GM19238 (cell line): Measurements from ENCODE around the gene CLEC11A.
"Not testable (repeated sequence)": the region's sequence is repeated elsewhere in the genome, so short reads cannot be mapped to it uniquely, and the experiment has no call there.

ENCODE experiments used
- DNase-seq: peaks from one replicate; pipeline ENCODE4 v3.0.0; 2011; ENCODE audit warnings: low spot score; ENCODE audit not compliant: insufficient read length

The CLEC11A gene

DNA sequence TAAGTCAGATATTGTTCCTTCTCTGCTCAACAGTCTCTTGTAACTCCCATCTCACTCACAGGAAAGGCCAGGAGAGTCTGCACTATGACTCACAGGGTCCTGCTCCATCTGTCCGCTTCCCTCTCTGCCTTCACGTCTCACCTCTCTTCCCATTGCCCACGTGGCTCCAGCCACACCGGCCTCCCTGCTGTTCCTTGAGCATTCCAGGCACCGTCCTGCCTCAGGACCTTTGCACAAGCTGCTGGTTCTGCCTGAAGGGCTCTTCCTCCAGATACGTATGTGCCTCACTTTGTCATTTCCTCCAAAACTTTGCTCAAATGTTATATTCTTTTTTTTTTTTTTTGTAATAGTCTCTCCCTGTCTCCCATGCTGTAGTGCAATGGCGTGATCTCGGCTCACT is 33.1 kb downstream of the CLEC11A start:
- not testable (repeated sequence) for DNase-seq

GRCh38 chr19:50757624-50758023 is 34.5 kb downstream of the CLEC11A start:
- DNase-seq: not testable (repeated sequence)

GRCh38 chr19:50759076-50759475 is 35.9 kb downstream of the CLEC11A start:
- DNase-seq: not testable (repeated sequence)

DNA sequence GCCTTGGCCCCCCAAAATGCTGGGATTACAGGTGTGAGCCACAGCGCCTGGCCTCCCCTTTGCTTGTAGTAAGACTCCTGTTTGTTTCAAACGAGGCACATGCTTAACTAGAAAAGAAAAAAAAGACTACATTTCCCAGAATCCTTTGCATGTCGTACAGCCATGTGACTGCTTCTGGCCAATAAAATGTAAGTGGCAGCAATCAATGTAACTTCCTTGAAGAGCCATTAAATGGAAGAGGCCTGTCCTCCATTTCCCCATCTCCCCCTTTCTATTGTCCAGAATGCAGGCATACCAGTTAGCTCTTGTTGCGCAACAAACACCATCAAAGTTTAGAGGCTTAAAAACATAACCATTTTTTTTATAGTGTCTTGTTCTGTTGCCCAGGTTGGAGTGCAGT is 36.7 kb downstream of the CLEC11A start:
- no peak for DNase-seq

DNA sequence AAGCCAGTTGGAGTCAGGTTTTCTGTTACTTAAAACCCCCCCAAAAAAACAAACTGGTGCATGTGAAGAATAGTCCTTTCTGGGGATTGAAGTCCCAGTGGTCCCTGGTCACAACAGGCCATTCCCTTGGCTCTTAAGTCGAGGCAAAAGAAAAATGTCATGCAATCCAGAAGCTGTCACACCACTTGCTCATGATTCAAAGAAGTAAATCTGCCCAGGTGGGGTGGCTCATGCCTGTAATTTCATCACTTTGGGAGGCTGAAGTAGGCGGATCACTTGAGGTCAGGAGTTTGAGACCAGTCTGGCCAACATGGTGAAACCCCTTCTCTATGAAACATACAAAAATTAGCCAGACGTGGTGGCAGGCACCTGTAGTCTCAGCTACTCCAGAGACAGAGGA is 38.3 kb downstream of the CLEC11A start:
- not testable (repeated sequence) for DNase-seq

DNA sequence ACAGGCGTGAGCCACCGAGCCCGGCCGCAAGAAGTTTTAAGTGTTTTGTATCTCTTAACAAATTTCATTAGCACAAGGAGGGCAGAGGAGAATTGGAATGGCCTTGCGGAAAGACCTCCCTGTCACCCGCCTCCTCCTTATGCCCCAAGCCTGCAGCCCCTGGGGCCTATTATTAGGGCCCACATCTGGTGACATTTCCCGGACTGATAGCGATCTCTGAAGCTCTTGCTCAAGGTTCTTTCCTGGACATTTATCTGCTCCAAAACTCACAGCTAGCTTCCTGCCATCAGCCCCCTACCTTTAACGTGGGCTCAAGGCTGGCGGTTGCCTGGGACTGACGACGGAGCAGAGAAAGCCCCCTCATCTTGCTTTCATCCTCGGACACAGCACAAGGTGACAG is 40.4 kb downstream of the CLEC11A start:
- DNase-seq: not testable (repeated sequence)

- DNase-seq: no peak
Observed at GRCh38 chr19:50764409-50764808, 41.2 kb downstream of the CLEC11A start.

- DNase-seq: not testable (repeated sequence)
Observed at GRCh38 chr19:50766746-50767145, 43.6 kb downstream of the CLEC11A start.

DNA sequence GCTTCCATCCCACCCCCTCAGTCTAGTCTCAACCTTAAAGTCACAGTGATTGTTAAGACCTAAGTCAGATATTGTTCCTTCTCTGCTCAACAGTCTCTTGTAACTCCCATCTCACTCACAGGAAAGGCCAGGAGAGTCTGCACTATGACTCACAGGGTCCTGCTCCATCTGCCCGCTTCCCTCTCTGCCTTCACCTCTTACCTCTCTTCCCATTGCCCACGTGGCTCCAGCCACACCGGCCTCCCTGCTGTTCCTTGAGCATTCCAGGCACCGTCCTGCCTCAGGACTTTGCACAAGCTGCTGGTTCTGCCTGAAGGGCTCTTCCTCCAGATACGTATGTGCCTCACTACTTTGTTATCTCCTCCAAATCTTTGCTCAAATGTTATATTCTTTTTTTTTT is 44.1 kb downstream of the CLEC11A start:
- DNase-seq: not testable (repeated sequence)

- no peak for DNase-seq
Observed at GRCh38 chr19:50768277-50768676, 45.1 kb downstream of the CLEC11A start.

DNA sequence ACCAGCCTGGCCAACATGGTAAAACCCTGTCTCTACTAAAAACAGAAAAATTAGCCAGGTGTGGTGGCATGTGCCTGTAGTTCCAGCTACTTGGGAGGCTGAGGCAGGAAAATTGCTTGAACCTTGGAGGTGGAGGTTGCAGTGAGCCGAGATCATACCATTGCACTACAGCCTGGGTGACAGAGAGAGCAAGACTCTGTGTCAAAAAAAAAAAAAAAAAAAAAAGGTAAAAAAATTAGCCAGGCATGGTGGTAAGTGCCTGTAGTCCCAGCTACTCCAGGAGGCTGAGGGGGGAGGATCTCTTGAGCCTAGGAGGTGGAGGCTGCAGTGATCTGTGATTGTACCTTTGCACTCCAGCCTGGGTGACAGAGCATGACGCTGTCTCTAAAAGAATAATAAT is 47.0 kb downstream of the CLEC11A start, which contains the start of gene GPR32:
Gene GPR32, plus strand, starts transcription at position 301 of the 400 bp plus-strand sequence. CDS start 137 bp downstream, outside the sequence.
- not testable (repeated sequence) for DNase-seq

GRCh38 chr19:50770888-50771287 is 47.7 kb downstream of the CLEC11A start:
- no peak for DNase-seq

DNA sequence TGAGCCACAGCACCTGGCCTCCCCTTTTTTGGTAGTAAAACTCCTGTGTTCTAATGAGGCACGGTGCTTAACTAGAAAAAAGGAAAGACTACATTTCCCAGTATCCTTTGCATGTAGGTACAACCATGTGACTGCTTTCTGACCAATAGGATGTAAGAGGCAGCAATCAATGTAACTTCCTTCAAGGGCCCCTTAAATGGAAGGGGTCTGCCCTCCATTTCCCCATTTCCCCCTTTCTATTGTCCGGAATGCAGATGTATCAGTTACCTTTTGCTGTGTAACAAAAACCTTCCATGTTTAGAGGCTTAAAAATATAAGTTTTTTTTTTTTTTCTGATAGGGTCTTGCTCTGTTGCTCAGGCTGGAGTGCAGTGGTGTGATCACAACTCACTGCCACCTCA is 49.3 kb downstream of the CLEC11A start:
- no peak for DNase-seq

GRCh38 chr19:50772912-50773311 is 49.7 kb downstream of the CLEC11A start:
- DNase-seq: not testable (repeated sequence)

DNA sequence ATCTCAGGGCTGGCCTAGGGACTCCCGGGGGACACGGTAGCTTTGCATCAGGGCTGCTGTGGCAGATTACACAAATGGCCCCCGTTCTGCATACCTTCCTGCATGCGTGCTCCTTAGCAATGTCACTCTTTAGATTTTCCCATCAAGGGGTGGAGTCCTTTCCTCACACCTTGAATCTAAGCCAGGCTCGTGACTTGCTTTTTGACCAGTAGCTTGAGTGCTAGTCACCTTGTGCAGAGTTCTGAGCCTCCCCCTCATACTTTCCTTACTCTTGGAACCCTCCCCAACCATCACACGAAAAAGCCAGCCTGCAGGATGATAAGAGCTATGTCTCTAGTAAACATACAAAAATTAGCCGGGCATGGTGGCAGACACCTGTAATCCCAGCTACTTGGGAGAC is 50.3 kb downstream of the CLEC11A start:
- not testable (repeated sequence) for DNase-seq
